Karpas-422 (cell line): ENCODE measurements around the gene PTPRC. TPM values are rescaled to one million over a fixed set of nuclear protein-coding genes. Genes with fewer than 3 reads are reported as not detected.
A peak's percentile ranks its signal among the peaks of the same experiment; 100 is the strongest.

Experiments
- DNase-seq: peaks from one replicate; pipeline ENCODE4 v3.0.0-alpha.2; 2015
- H2AFZ ChIP-seq: fragments of 200-600 bp; sonication (generic); 2 replicates; pipeline ENCODE4 v1.6.1; 2014; ENCODE audit warnings: antibody characterized with exemption, low read length, mixed read lengths
- H3K27ac ChIP-seq: fragments of 200-600 bp; sonication (generic); 2 replicates; pipeline ENCODE4 v1.5.1; 2014; ENCODE audit warnings: mild to moderate bottlenecking, low read length, moderate library complexity
- H3K27me3 ChIP-seq: fragments of 200-600 bp; sonication (generic); 2 replicates; pipeline ENCODE4 v1.6.1; 2014; ENCODE audit warnings: low read length, mixed read lengths
- H3K36me3 ChIP-seq: fragments of 200-600 bp; sonication (generic); 2 replicates; pipeline ENCODE4 v1.6.1; 2014; ENCODE audit warnings: low read length, mixed read lengths; ENCODE audit not compliant: insufficient read depth
- H3K4me1 ChIP-seq: fragments of 200-600 bp; sonication (generic); 2 replicates; pipeline ENCODE4 v1.6.1; 2014; ENCODE audit warnings: mild to moderate bottlenecking, low read length, mixed read lengths
- H3K4me2 ChIP-seq: fragments of 200-600 bp; sonication (generic); 2 replicates; pipeline ENCODE4 v1.6.1; 2014; ENCODE audit warnings: low read length, low read depth, mild to moderate bottlenecking; ENCODE audit not compliant: poor library complexity, severe bottlenecking
- H3K4me3 ChIP-seq: fragments of 200-600 bp; sonication (generic); 2 replicates; pipeline ENCODE4 v1.5.1; 2014; ENCODE audit warnings: mild to moderate bottlenecking, antibody characterized with exemption, low read length, mixed read lengths
- H3K79me2 ChIP-seq: fragments of 200-600 bp; sonication (generic); 2 replicates; pipeline ENCODE4 v1.6.1; 2014; ENCODE audit warnings: mild to moderate bottlenecking, low read length, mixed read lengths
- H3K9ac ChIP-seq: fragments of 200-600 bp; sonication (generic); 2 replicates; pipeline ENCODE4 v1.6.0; 2014; ENCODE audit warnings: low read length
- H3K9me2 ChIP-seq: fragments of 200-600 bp; sonication (generic), shearing (Covaris generic); replicated peaks from 2 replicates; pipeline ENCODE4 v1.6.0; 2014; ENCODE audit warnings: mild to moderate bottlenecking, low read length, moderate library complexity; ENCODE audit not compliant: insufficient read depth
- H3K9me3 ChIP-seq: fragments of 300-700, 200-600 bp; sonication (generic); 2 replicates; pipeline ENCODE4 v1.6.1; 2014; ENCODE audit warnings: low read length, mixed read lengths
- H4K20me1 ChIP-seq: fragments of 200-600 bp; sonication (generic); 2 replicates; pipeline ENCODE4 v1.6.1; 2014; ENCODE audit warnings: mild to moderate bottlenecking, antibody characterized with exemption, low read length, low read depth; ENCODE audit not compliant: insufficient read depth
- total RNA-seq: library from RNA; depleted of rRNA; stranded (reverse); fragments of >200 nt; shearing (Covaris generic); gene quantifications from 2 replicates; pipeline ENCODE4 v1.2.3, GENCODE V29; 2014; ENCODE audit warnings: low replicate concordance

Gene PTPRC
- total RNA-seq, 1 experiment from 2014 or later, result 812 TPM

DNA sequence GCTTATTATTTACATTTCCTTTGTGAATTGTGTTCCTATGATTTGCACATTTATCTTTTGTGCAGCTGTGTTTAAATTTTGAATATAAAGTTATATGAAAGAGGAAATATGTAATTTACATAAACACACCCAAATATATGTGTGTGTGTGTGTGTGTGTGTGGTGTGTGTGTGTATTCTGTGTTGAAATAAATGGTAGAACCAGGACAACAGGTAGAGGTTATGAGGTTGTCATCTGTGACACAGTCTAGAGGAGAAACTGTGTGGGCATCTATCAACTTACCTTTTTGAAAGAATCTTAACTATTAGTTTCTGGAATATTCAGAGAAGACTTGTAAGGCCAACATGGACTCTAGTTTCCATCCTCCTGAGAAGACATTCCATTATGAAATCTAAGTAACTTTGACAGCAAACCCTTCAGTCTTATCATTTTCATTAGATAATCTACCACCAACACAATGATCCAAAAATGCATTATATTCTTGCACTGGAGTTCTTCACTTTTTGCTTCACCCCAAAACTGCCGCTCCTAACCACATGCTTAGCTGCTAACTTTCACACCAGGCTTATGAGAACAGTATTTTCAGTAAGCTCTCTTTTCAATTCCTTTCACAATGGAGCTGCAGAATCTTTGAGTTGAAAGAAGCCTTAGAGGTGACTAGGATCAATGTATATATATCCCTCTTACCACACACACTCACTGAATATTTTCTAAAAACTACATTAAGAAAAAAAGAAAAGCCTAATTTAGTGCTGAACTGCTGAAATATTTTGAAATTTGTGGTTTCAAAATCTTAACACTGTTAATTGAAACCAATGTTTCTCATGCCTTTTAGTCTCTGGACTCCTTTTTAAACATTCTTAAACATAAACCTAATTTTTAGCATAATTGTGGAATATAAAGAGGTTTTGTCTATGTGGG is 21.8 kb downstream of the PTPRC start:
- H3K27me3 ChIP-seq, result no peaks in the 10 kb centered on the region
- no peak overlapping the region; the same call in 1 of the 2 replicates for H3K9ac ChIP-seq
- H2AFZ ChIP-seq, result no peak overlapping the region
- DNase-seq, result peak; percentile 53
- H3K36me3 ChIP-seq, result peaks cover 16% of the 10 kb centered on the region
- peak overlapping the region; percentile 25 for H3K4me2 ChIP-seq
- peaks cover 88% of the 10 kb centered on the region for H3K4me1 ChIP-seq
- no peaks in the 10 kb centered on the region for H3K9me2 ChIP-seq
- no peaks in the 10 kb centered on the region for H4K20me1 ChIP-seq
- H3K27ac ChIP-seq, result peak overlapping the region; percentile 99
- no peak overlapping the region for H3K4me3 ChIP-seq
- peaks cover 78% of the 10 kb centered on the region for H3K79me2 ChIP-seq
- H3K9me3 ChIP-seq, result no peaks in the 10 kb centered on the region

- no peaks in the 10 kb centered on the region for H3K9me3 ChIP-seq
- H2AFZ ChIP-seq, result no peak overlapping the region
- peaks cover 27% of the 10 kb centered on the region for H3K36me3 ChIP-seq
- peak overlapping the region; percentile 34 for H3K4me2 ChIP-seq
- H3K27me3 ChIP-seq, result no peaks in the 10 kb centered on the region
- H3K27ac ChIP-seq, result peak overlapping the region; percentile 99
- no peak overlapping the region for H3K4me3 ChIP-seq
- no peak for DNase-seq
- H3K4me1 ChIP-seq, result peaks cover 80% of the 10 kb centered on the region
- H4K20me1 ChIP-seq, result no peaks in the 10 kb centered on the region
- H3K79me2 ChIP-seq, result peaks cover 83% of the 10 kb centered on the region
- H3K9me2 ChIP-seq, result no peaks in the 10 kb centered on the region
- H3K9ac ChIP-seq, result 0 out of 2 replicates have a peak overlapping the region, but pooled peaks have one; percentile 15
Measured at GRCh38 chr1:198662821-198663220, 24.0 kb downstream of the PTPRC start.

DNA sequence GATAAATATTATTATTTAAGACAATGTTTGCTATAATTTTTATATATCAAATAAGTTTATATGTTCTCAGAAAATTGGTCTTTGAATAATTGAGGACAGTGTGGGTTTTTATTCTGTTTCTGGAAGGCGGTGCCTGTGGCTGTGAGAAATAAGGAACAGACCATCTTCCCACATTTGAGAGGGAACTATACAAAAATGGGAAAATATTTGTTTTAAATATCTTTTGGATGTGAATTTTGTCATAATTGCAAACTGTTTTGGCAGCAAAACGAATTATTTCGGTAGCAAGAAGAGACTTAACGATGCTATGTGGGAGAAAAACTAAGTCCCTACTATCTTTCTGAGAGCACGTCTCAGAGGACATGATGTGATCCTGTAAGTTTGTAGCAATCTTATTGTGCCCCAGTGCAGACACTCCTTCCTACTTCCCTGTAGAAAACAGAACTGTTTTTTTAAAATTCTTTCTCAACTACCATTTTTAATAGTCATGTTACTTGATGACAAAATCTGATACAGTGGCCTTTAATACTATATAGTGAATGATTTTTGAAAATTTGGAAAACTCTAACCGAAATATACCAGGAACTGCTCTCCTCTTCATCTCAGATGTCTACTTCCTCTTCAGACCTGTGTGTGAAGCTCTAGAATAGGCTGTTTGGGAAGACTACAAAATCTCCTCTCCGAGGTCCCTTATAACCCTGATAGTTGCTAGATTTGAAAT is 25.4 kb downstream of the PTPRC start:
- peaks cover 80% of the 10 kb centered on the region for H3K4me1 ChIP-seq
- H3K9ac ChIP-seq, result peak overlapping the region; percentile 51
- peaks cover 26% of the 10 kb centered on the region for H3K36me3 ChIP-seq
- H2AFZ ChIP-seq, result no peak overlapping the region
- H3K4me3 ChIP-seq, result no peak overlapping the region; the same call in 1 of the 2 replicates
- H3K4me2 ChIP-seq, result peak overlapping the region; percentile 34
- no peaks in the 10 kb centered on the region for H3K27me3 ChIP-seq
- H3K9me2 ChIP-seq, result no peaks in the 10 kb centered on the region
- H4K20me1 ChIP-seq, result no peaks in the 10 kb centered on the region
- H3K27ac ChIP-seq, result peak overlapping the region; percentile 99
- peak; percentile 73 for DNase-seq
- peaks cover 79% of the 10 kb centered on the region for H3K79me2 ChIP-seq
- H3K9me3 ChIP-seq, result no peaks in the 10 kb centered on the region

- Histone ChIP-seq H3K9me2 (no peaks in the 10 kb centered on the region), H3K27me3 (no peaks in the 10 kb centered on the region), H2AFZ (no peak overlapping the region), H3K4me1 (peaks cover 87% of the 10 kb centered on the region), H3K27ac (peak overlapping the region; percentile 99), H3K9me3 (no peaks in the 10 kb centered on the region), H3K9ac (0 out of 2 replicates have a peak overlapping the region, but pooled peaks have one; percentile 66), H3K36me3 (peaks cover 40% of the 10 kb centered on the region), H4K20me1 (no peaks in the 10 kb centered on the region), H3K4me3 (no peak overlapping the region), H3K79me2 (peaks cover 71% of the 10 kb centered on the region), H3K4me2 (peak overlapping the region; percentile 71)
- no peak for DNase-seq
Measured at GRCh38 chr1:198667186-198667585, 28.3 kb downstream of the PTPRC start.

DNA sequence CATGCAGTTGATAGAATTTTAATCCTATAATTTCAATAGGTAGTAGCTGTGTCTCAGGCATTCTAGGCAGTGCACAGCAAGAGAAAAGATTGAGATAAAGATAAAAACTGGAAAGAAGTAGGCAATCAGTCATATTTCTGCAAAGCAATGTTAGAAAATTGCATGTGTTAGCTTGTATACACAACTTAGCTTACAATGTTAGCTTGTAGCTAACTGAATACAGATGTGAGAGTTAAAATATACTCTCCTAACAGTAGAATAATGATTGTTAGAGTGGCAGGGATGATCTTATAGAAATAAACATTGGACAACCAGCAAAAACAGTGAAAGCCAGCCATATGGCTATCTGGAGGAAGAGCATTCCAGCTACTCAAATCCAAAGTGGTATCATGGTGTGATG is 29.0 kb downstream of the PTPRC start:
- Histone ChIP-seq H3K36me3 (peaks cover 44% of the 10 kb centered on the region), H2AFZ (no peak overlapping the region), H3K4me3 (no peak overlapping the region), H3K27me3 (no peaks in the 10 kb centered on the region), H3K9me2 (no peaks in the 10 kb centered on the region), H3K9ac (peak overlapping the region; percentile 66), H4K20me1 (no peaks in the 10 kb centered on the region), H3K9me3 (no peaks in the 10 kb centered on the region), H3K4me1 (peaks cover 88% of the 10 kb centered on the region), H3K79me2 (peaks cover 71% of the 10 kb centered on the region), H3K4me2 (peak overlapping the region; percentile 71), H3K27ac (peak overlapping the region; percentile 99)
- DNase-seq, result no peak

DNA sequence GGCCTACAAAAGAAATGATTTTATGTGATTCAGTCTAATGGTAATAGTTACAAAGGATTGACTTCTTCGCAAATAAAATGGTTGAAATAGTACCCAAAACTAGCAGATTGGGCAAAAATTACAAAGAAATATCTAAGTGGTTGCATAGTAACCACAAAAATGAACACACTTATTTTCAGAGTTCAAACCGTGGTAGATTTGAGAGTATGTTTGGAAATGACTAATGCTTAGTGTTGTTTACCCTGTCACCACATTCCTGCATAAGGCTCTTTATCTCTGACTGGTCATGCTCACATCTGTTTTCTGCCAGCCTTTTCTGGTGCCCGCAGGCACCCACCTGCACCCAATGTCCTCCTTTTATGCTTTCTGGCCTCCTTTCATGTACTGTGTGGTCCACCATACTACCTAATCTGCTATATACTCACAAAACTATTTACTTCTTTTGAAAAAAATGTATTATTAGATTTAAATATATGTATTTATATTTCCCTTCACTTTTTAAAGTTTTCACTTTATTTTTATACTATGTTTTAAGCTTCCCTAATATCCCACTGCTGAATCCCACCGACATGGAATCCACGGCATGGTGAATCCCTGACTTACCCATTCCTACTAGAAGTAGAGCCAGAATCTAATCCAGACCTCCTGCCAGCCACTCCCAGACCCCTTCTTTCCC is 30.3 kb downstream of the PTPRC start:
- peak overlapping the region; percentile 99 for H3K27ac ChIP-seq
- H3K36me3 ChIP-seq, result peaks cover 53% of the 10 kb centered on the region
- peaks cover 74% of the 10 kb centered on the region for H3K79me2 ChIP-seq
- H3K4me3 ChIP-seq, result 0 out of 2 replicates have a peak overlapping the region, but pooled peaks have one; percentile 19
- no peaks in the 10 kb centered on the region for H3K9me2 ChIP-seq
- H3K4me1 ChIP-seq, result peaks cover 88% of the 10 kb centered on the region
- no peaks in the 10 kb centered on the region for H3K9me3 ChIP-seq
- peak; percentile 64 for DNase-seq
- H2AFZ ChIP-seq, result no peak overlapping the region
- H3K9ac ChIP-seq, result peak overlapping the region; percentile 66
- no peaks in the 10 kb centered on the region for H4K20me1 ChIP-seq
- H3K4me2 ChIP-seq, result peak overlapping the region; percentile 71
- no peaks in the 10 kb centered on the region for H3K27me3 ChIP-seq

GRCh38 chr1:198669771-198670170 is 30.9 kb downstream of the PTPRC start:
- peaks cover 53% of the 10 kb centered on the region for H3K36me3 ChIP-seq
- H3K27me3 ChIP-seq, result no peaks in the 10 kb centered on the region
- H3K4me2 ChIP-seq, result peak overlapping the region; percentile 71
- no peaks in the 10 kb centered on the region for H4K20me1 ChIP-seq
- H3K9me3 ChIP-seq, result no peaks in the 10 kb centered on the region
- peak; percentile 93 for DNase-seq
- peaks cover 70% of the 10 kb centered on the region for H3K79me2 ChIP-seq
- peaks cover 88% of the 10 kb centered on the region for H3K4me1 ChIP-seq
- H3K9ac ChIP-seq, result peak overlapping the region; percentile 66
- H3K4me3 ChIP-seq, result peak overlapping the region; percentile 19; the same call in 1 of the 2 replicates
- H2AFZ ChIP-seq, result no peak overlapping the region
- peak overlapping the region; percentile 99 for H3K27ac ChIP-seq
- H3K9me2 ChIP-seq, result no peaks in the 10 kb centered on the region
